Liver (tissue), 3 donors: Measurements from ENCODE around the gene UBTF.

Experiments
- FOXA2 ChIP-seq: IDR thresholded peaks from 2 replicates; pipeline ENCODE4 v1.6.1; 2016; ENCODE audit warnings: antibody characterized with exemption
- GABPA ChIP-seq, 2 donors: IDR thresholded peaks in 1 of 2; conservative IDR thresholded peaks in 1 of 2; 2 replicates each; pipeline ENCODE4 v1.6.1; 2016; ENCODE audit warnings: antibody characterized with exemption in 2 of 2, mild to moderate bottlenecking in 1 of 2, moderate library complexity in 1 of 2
- HNF4G ChIP-seq: IDR thresholded peaks from 2 replicates; pipeline ENCODE4 v1.6.1; 2016; ENCODE audit warnings: antibody characterized with exemption
- JUND ChIP-seq, 2 donors: IDR thresholded peaks; 2 replicates each; pipeline ENCODE4 v1.6.1; 2016; ENCODE audit warnings: antibody characterized with exemption in 2 of 2
- NR2F2 ChIP-seq: IDR thresholded peaks from 2 replicates; pipeline ENCODE4 v1.6.1; 2016; ENCODE audit warnings: antibody characterized with exemption
- RAD21 ChIP-seq, 2 donors: IDR thresholded peaks; 2 replicates each; pipeline ENCODE4 v1.6.1; 2016; ENCODE audit warnings: antibody characterized with exemption in 2 of 2, mild to moderate bottlenecking in 2 of 2
- TAF1 ChIP-seq: conservative IDR thresholded peaks from 2 replicates; pipeline ENCODE4 v1.6.1; 2016; ENCODE audit warnings: antibody characterized with exemption, mild to moderate bottlenecking
- YY1 ChIP-seq: IDR thresholded peaks from 2 replicates; pipeline ENCODE4 v1.6.1; 2016; ENCODE audit warnings: antibody characterized with exemption, mild to moderate bottlenecking
- TF ChIP-seq, protein P1 (sequence below): fragments of 150-350 bp; IDR thresholded peaks from 2 replicates; pipeline ENCODE4 v1.5.1; 2017; ENCODE audit warnings: improper control_type of control experiment, low read depth, low read length; ENCODE audit not compliant: missing input control
- TF ChIP-seq, protein P2 (sequence below): IDR thresholded peaks from 2 replicates; pipeline ENCODE4 v1.6.1; 2016; ENCODE audit warnings: antibody characterized with exemption
- donor health status: healthy.
- donor health status: healthy.

DNA sequence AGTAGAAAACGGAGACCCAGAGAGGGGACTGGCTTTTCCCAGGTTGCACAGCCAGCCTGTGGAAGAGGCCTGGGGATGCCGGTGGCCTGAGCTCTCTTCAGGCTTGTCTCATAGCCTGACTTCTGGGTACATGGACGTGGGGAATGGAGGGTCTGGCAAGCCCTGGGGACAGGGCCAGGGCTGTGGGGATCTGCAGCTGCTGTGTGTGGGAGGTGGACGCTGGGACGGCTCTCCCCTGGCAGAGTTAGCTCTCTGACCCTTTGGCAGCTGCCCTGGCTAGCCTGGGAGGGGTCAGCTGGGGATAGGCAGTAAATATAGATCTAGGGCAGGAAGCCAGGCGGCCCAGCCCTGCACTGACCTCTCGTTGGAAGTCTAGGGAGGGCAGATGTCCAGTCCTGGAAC is 28.0 kb upstream of the UBTF start:
- TF ChIP-seq JUND (IDR thresholded peaks at IDR 0.05) = peak in 1 of 2 donors; percentile 29
- TF ChIP-seq, protein P1, sequence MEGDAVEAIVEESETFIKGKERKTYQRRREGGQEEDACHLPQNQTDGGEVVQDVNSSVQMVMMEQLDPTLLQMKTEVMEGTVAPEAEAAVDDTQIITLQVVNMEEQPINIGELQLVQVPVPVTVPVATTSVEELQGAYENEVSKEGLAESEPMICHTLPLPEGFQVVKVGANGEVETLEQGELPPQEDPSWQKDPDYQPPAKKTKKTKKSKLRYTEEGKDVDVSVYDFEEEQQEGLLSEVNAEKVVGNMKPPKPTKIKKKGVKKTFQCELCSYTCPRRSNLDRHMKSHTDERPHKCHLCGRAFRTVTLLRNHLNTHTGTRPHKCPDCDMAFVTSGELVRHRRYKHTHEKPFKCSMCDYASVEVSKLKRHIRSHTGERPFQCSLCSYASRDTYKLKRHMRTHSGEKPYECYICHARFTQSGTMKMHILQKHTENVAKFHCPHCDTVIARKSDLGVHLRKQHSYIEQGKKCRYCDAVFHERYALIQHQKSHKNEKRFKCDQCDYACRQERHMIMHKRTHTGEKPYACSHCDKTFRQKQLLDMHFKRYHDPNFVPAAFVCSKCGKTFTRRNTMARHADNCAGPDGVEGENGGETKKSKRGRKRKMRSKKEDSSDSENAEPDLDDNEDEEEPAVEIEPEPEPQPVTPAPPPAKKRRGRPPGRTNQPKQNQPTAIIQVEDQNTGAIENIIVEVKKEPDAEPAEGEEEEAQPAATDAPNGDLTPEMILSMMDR = no peak
- TF ChIP-seq, protein P2, sequence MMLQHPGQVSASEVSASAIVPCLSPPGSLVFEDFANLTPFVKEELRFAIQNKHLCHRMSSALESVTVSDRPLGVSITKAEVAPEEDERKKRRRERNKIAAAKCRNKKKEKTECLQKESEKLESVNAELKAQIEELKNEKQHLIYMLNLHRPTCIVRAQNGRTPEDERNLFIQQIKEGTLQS = no peak
- TF ChIP-seq HNF4G = no peak
- TF ChIP-seq TAF1 = no peak
- TF ChIP-seq YY1 = no peak
- no peak for TF ChIP-seq GABPA (IDR thresholded peaks at IDR 0.05 in 1 of 2, conservative IDR thresholded peaks at IDR 0.05 in 1 of 2)
- peak; percentile 61 for TF ChIP-seq NR2F2
- peak in 1 of 2 donors; percentile 34 for TF ChIP-seq RAD21 (IDR thresholded peaks at IDR 0.05)
- TF ChIP-seq FOXA2 = peak; percentile 19
